Measurements from ENCODE around the gene AGMO.

- TF ChIP-seq CTCF (IDR thresholded peaks at IDR 0.05; ENCODE audit: control extremely low read depth in 1 of 3, insufficient read depth in 1 of 3, low read depth in 1 of 3, low read length in 3 of 3) (no peak), GTF2F1 (IDR thresholded peaks at IDR 0.05; ENCODE audit: borderline replicate concordance, low read depth, low read length) (no peak), POLR2AphosphoS5 (IDR thresholded peaks at IDR 0.05; ENCODE audit: low read depth, low read length) (no peak), CREB1 (IDR thresholded peaks at IDR 0.05) (no peak), SIN3A (conservative IDR thresholded peaks at IDR 0.05 in 1 of 2, IDR thresholded peaks at IDR 0.05 in 1 of 2; ENCODE audit: low read depth in 1 of 2, low read length in 2 of 2) (no peak), BCL11A (IDR thresholded peaks at IDR 0.05; ENCODE audit: low read depth in 2 of 2, low read length in 2 of 2) (no peak), FOSL1 (IDR thresholded peaks at IDR 0.05; ENCODE audit: insufficient read depth, low read depth, low read length) (no peak), POLR2A (IDR thresholded peaks at IDR 0.05; ENCODE audit: control extremely low read depth in 1 of 2, low read depth in 2 of 2, low read length in 2 of 2) (no peak), SP1 (IDR thresholded peaks at IDR 0.05; ENCODE audit: low read depth, low read length) (no peak), RNF2 (IDR thresholded peaks at IDR 0.05; ENCODE audit: borderline replicate concordance, low read depth, low read length, missing control alignments, poor library complexity, severe bottlenecking) (no peak), CHD1 (IDR thresholded peaks at IDR 0.05; ENCODE audit: low read depth, low read length) (no peak)
Measured at GRCh38 chr7:15336146-15336545, 225.7 kb downstream of the AGMO start.
